Upper lobe of right lung (tissue), 1 donor: ENCODE results near the gene CEP152. TPM values are rescaled to one million over a fixed set of nuclear protein-coding genes. Genes with fewer than 3 reads are reported as not detected.

Source experiments
- ATAC-seq: fragments of 200-7000 bp; cut with Tn5 transposase; one replicate; pipeline ENCODE4 v1.9.1; 2020; ENCODE audit warnings: mild to moderate bottlenecking, moderate library complexity
- DNase-seq: peaks from one replicate; pipeline ENCODE4 v3.0.0-alpha.2; 2020
- H3K27ac ChIP-seq: fragments of 200-600 bp; one replicate; pipeline ENCODE4 v1.8.0; 2022
- H3K27me3 ChIP-seq: fragments of 200-600 bp; one replicate; pipeline ENCODE4 v1.8.0; 2022; ENCODE audit warnings: mild to moderate bottlenecking
- H3K36me3 ChIP-seq: fragments of 200-600 bp; one replicate; pipeline ENCODE4 v1.8.0; 2022
- H3K4me1 ChIP-seq: fragments of 200-600 bp; one replicate; pipeline ENCODE4 v1.8.0; 2022
- H3K4me3 ChIP-seq: fragments of 200-600 bp; one replicate; pipeline ENCODE4 v1.8.0; 2022; ENCODE audit warnings: mild to moderate bottlenecking
- H3K9me3 ChIP-seq: fragments of 200-600 bp; one replicate; pipeline ENCODE4 v1.8.0; 2022
- intact Hi-C: fragments of 100-400 bp; cut with DNase I; formaldehyde crosslinking; loops from one replicate; pipeline ENCODE4 v1.11.0; 2022
- total RNA-seq: library from RNA; stranded (reverse); fragmentation: NEBNext Ultra II Directional; extraction: Animal tissue kit (Norgen Biotek cat#: 25700); gene quantifications from one replicate; pipeline ENCODE4 v1.2.1, GENCODE V29; 2021
- TF ChIP-seq, protein P1 (sequence below): fragments of 200-600 bp; IDR thresholded peaks from one replicate; pipeline ENCODE4 v1.8.0; 2022; ENCODE audit warnings: antibody characterized with exemption
- donor health status: DM: no; HTN: yes; CAD: no; lungs with severe emphysema.

CEP152 gene
- total RNA-seq, 1 donor from 2014 or later, result 4.2 TPM

DNA sequence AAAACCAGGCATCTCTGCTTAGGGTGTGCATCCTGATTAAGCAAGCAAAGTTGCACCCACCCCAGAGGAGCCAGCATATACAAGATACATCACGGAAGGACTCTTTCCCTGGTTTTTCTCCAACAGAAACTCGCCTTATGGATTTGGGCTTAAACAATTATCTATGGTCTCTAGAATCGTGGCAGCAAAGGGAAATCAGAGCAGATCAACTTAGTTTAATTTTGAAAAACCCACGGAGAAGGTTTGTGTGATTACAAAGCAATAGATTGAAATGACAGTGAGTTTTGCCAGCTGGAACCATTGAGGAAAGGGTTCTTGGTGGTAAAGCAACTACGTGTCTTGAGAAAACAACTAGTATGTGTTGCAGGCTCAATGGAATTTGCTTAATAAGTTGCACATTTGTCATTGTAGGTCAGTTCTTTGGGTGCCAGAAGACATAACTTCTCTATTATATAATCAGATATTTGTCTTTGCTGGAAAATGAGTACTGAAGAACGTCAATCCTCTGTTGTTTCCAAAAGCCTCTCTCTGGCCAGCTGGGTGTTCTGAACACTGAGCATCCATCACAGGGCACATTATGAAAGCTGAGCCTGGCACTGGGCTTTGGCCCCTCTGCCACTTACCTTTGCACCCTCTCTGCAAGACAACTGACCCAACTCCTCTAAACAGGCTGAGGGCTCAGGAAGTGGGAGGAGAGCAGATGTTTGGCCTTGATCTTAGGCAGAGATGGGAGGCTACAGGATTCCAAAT, 89.6 kb downstream of the CEP152 start:
- ATAC-seq, result no peak
- Histone ChIP-seq H3K27ac (no peak overlapping the region), H3K9me3 (no peaks in the 10 kb centered on the region), H3K36me3 (no peaks in the 10 kb centered on the region), H3K4me1 (no peaks in the 10 kb centered on the region), H3K27me3 (no peaks in the 10 kb centered on the region), H3K4me3 (no peak overlapping the region)
- TF ChIP-seq, protein P1, sequence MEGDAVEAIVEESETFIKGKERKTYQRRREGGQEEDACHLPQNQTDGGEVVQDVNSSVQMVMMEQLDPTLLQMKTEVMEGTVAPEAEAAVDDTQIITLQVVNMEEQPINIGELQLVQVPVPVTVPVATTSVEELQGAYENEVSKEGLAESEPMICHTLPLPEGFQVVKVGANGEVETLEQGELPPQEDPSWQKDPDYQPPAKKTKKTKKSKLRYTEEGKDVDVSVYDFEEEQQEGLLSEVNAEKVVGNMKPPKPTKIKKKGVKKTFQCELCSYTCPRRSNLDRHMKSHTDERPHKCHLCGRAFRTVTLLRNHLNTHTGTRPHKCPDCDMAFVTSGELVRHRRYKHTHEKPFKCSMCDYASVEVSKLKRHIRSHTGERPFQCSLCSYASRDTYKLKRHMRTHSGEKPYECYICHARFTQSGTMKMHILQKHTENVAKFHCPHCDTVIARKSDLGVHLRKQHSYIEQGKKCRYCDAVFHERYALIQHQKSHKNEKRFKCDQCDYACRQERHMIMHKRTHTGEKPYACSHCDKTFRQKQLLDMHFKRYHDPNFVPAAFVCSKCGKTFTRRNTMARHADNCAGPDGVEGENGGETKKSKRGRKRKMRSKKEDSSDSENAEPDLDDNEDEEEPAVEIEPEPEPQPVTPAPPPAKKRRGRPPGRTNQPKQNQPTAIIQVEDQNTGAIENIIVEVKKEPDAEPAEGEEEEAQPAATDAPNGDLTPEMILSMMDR, result no peak
- intact Hi-C loops, result no loop called here
- no peak for DNase-seq

DNA sequence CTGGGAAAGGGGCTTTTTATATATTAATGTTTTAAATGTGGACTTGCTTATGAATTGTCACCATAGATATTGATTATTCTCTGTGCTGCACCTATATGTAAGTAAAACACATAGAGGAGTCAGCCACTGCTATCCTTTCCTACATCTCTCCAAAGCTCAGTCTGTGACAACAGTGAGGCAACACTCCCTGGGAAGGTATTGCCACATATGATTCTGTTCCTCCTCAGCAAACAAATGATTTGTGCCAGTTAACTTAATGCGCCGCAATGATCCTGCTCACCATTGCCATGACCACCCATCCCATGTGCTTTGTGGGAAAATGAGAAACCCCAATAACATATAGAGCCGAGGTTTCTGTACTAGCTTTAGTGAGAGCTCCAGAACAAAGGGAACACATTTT, 90.2 kb downstream of the CEP152 start:
- DNase-seq, result no peak
- no peak for ATAC-seq
- Histone ChIP-seq H3K4me1 (no peaks in the 10 kb centered on the region), H3K9me3 (no peaks in the 10 kb centered on the region), H3K4me3 (no peak overlapping the region), H3K27me3 (no peaks in the 10 kb centered on the region), H3K36me3 (no peaks in the 10 kb centered on the region), H3K27ac (no peak overlapping the region)
- intact Hi-C loops, result no loop called here
- TF ChIP-seq, protein P1, result no peak

DNA sequence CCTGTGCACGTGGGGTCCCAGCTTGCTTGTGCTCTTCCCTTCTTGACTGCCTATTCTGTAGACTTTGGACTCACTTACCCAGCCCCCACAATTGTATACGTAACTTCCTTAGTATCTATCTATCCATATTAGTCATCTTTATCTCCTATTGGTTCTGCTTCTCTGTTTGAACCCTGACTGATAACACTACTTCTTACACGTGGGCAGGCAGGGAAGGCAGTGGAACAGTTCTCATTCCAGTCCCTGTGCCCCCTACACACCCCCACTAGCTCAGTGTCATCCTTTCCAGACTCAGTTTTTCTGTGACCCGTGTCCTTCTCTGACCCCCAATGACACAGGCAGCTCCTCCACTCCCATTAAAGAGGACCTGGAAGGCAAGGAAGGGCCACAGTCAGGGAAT, 91.2 kb downstream of the CEP152 start:
- intact Hi-C loops, result no loop called here
- H3K36me3 ChIP-seq, result no peaks in the 10 kb centered on the region
- H3K4me3 ChIP-seq, result no peak overlapping the region
- no peaks in the 10 kb centered on the region for H3K9me3 ChIP-seq
- no peaks in the 10 kb centered on the region for H3K27me3 ChIP-seq
- TF ChIP-seq, protein P1, result no peak
- DNase-seq (no peak), ATAC-seq (no peak)
- no peaks in the 10 kb centered on the region for H3K4me1 ChIP-seq
- H3K27ac ChIP-seq, result no peak overlapping the region

DNA sequence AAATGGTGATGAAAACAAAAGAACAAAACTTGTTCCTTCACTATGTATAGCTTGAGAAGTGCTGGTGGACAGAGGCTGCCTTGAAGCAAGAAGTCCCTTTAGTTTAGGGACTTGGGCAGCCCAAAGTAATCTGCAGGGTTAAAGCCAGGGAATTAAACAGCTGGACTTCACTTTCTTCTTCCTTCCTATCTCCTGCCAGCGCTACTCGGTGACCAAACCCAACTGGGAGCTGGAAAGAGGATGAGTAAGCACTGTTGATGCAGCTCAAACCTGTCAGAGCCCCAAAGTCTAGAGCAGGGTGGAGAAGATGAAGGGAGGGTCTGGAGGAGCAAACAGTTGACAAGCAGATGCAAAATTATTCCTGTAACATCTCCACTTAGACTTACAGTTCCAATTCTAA, 92.2 kb downstream of the CEP152 start:
- ATAC-seq (no peak), DNase-seq (no peak)
- Histone ChIP-seq H3K36me3 (no peaks in the 10 kb centered on the region), H3K9me3 (no peaks in the 10 kb centered on the region), H3K27me3 (no peaks in the 10 kb centered on the region), H3K4me3 (no peak overlapping the region), H3K27ac (no peak overlapping the region), H3K4me1 (no peaks in the 10 kb centered on the region)
- TF ChIP-seq, protein P1, result no peak
- intact Hi-C loops, result no loop called here

DNA sequence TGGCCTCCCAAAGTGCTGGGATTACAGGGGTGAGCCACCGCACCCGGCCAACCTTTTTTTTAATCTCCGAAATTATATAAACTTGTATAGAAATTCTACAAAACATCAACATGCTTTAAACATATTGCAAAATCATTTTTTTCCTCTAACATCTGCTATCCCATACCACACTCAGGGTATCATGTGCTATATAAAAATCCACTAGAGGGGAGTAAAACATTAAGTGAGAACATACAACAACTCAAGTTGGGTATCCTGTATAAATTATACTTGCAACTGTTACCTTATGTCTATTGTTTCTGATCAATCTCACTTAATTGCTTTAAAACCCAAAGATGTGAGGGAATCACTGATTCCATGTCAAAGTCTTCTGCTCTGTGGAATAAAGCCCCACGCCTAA, 93.4 kb downstream of the CEP152 start:
- no peak for ATAC-seq
- no peaks in the 10 kb centered on the region for H3K4me1 ChIP-seq
- no peaks in the 10 kb centered on the region for H3K27me3 ChIP-seq
- no peak for DNase-seq
- H3K27ac ChIP-seq, result no peak overlapping the region
- no peak overlapping the region for H3K4me3 ChIP-seq
- intact Hi-C loops, result no loop called here
- H3K36me3 ChIP-seq, result no peaks in the 10 kb centered on the region
- TF ChIP-seq, protein P1, result no peak
- H3K9me3 ChIP-seq, result no peaks in the 10 kb centered on the region

GRCh38 chr15:48712546-48712945, 98.3 kb downstream of the CEP152 start:
- intact Hi-C loops, result no loop called here
- TF ChIP-seq, protein P1, result no peak
- no peak for ATAC-seq

More at GRCh38 chr15:48712546-48712945, 98.3 kb downstream of the CEP152 start:
- H3K36me3 ChIP-seq, result no peaks in the 10 kb centered on the region
- no peak overlapping the region for H3K4me3 ChIP-seq
- H3K27me3 ChIP-seq, result no peaks in the 10 kb centered on the region
- H3K27ac ChIP-seq, result no peak overlapping the region
- no peak for DNase-seq
- no peaks in the 10 kb centered on the region for H3K9me3 ChIP-seq
- no peaks in the 10 kb centered on the region for H3K4me1 ChIP-seq
